EH (cell line): ENCODE data around the gene SCP2.
A peak's percentile ranks its signal among the peaks of the same experiment; 100 is the strongest.
"Not testable (repeated sequence)": the region's sequence is repeated elsewhere in the genome, so short reads cannot be mapped to it uniquely, and the experiment has no call there.

ENCODE experiments used
- DNase-seq: peaks from one replicate; pipeline ENCODE4 v3.0.0-alpha.2; 2015; ENCODE audit warnings: low read depth

Gene SCP2

DNA sequence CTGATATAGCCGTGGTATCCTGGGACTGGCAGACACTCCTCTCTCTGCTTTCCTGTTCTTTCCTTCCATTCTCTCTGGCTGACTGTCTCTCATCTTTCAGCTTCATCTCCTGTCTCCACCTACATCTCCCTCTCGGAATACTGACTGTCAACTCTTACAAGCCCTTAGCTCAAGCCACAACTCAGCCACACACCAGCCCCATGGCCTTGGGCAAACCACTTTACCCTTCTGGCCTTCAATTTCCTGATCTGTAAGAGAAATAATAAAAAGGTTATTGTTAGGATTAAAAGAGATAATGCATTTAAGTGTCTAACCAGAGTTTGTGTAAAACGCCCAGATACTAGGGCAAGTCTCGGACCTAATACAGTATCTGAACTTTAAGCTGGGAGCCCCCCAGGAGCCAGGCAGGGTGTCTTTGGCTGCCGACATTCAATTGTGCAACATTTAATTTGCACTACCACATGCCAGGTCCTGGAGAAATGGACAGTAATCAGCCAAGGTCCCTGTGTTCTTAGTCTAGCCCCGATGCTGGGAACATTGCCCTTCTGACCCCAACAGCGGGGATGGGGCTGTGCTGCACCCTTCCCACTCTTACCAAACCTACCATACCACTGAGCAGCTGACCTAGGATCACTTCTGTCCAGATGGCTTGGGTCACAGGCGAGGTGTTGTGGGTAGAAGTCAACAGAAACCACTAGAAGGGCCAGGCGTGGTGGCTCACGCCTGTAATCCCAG is 10.7 kb upstream of the SCP2 start:
- DNase-seq: no peak

GRCh38 chr1:52917156-52917555 is 9.9 kb upstream of the SCP2 start:
- DNase-seq: no peak

DNA sequence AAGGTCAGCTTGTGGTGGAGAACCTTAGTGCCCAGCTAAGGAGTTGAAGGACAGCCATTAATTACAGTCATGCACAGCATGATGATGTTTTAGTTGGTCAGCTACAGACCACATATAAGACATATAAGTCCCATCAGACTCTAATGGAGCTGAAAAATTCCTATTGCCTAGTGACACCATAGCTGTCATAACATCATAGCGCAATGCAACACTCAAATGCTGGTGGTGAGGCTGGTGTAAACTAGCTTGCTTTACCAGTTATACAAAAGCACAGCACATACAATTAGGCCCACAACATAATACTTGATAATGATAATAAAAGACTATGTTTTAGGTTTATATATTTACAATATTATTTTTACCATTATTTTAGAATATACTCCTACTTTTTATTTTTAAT is 9.5 kb upstream of the SCP2 start:
- no peak for DNase-seq

DNA sequence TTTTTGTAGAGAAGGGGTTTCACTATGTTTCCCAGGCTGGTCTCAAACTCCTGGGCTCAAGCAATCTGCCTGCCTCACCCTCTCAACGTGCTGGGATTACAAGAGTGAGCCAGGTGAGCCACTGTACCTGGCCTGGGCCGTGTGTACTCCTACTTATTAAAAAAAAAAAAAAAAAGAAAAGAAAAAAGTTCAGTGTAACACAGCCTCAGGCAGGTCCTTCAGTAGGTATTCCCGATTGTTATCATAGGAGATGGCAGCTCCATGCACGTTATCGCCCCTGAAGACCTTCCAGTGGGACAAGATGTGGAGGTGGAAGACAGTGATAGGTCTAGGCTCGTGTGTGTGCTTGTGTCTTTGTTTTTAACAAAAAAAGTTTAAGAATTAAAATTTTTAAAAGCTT is 8.9 kb upstream of the SCP2 start:
- no peak for DNase-seq

DNA sequence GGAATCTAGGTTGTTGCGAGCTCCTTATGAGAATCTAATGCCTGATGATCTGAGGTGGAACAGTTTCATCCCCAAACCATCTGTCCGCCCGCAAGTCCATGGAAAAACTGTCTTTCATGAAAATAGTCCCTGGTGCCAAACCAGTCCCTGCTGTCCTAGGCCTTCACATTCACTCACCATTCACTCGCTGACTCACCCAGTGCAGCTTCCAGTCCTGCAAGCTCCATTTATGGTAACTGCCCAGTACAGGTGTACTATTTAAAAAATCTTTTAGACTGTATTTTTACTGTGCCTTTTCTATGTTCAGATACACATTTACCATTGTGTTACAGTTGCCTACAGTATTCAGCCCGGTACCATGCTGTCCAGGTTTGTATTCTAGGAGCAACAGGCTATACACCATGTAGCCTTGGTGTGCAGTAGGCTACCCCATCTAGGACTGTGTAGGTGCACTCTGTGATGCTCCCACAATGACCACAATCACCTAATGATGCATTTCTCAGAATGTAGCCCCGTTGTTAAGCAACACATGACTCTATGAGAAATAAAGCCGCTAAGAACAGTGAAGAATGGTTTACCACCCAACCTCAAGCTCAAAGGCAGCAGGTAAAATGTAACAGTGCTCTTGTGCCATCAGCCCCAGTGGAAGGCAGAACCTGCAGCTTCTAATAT is 7.9 kb upstream of the SCP2 start:
- no peak for DNase-seq

DNA sequence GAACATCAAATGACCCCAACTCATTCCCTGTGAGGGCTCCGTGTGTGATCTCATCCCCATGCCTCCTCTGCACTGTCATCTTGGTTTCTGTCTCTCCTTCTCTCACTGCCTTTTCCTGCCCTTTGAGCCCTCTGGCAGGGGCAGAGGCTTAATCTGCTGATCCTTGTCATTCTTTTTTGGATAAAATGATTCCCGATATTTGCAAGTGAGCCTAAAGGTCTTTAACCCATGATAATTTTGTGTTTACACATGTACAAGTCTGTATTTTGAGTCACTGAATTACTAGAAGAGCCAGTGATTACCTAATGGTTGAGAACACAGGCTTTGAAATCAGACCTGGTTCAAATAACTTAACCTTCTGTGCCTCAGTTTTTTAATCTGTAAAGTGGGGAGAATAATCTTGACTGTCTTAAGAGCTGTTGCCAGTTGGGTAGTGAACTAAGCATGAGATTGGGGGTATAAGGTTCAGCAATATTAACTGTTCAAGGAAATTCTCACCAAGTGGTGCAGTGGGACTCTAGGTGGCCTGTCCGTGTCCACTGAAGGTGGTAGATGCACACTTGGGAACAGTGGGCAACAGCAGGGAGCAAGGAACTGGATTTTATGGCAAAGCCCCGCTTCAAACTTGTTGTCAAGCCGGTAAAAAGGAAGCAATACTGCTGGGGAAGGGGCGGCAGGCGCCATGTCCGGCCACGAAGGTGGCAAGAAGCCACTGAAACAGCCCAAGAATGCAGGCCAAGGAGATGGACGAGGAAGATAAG is 7.2 kb upstream of the SCP2 start:
- DNase-seq: no peak

GRCh38 chr1:52920791-52921291 is 6.2 kb upstream of the SCP2 start:
- peak; percentile 24 for DNase-seq

GRCh38 chr1:52925571-52926005 is 1.5 kb upstream of the SCP2 start:
- no peak for DNase-seq

- DNase-seq: no peak
Measured at GRCh38 chr1:52926864-52927211, 238 bp upstream of the SCP2 start.

DNA sequence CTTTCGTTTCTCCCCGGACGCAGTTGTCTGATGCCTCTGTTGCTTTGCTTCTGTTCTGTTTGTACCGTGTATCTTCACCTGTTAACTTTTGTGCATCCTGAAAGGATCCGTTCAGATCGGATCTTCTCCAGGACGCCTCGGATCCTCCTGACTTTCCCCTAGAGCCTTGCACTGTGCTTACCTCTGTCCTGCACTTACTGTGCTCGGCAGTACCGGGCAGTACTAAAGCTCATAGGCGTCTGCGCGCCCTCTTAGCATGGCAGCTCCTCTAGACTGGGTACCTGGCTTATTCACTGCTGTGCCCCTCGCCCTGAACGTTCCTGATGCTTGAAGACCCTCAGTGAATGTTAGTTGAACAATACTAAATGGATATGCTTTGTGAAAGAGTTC is 934 bp downstream of the SCP2 start:
- no peak for DNase-seq

GRCh38 chr1:52929019-52929418 is 1.9 kb downstream of the SCP2 start:
- no peak for DNase-seq

DNA sequence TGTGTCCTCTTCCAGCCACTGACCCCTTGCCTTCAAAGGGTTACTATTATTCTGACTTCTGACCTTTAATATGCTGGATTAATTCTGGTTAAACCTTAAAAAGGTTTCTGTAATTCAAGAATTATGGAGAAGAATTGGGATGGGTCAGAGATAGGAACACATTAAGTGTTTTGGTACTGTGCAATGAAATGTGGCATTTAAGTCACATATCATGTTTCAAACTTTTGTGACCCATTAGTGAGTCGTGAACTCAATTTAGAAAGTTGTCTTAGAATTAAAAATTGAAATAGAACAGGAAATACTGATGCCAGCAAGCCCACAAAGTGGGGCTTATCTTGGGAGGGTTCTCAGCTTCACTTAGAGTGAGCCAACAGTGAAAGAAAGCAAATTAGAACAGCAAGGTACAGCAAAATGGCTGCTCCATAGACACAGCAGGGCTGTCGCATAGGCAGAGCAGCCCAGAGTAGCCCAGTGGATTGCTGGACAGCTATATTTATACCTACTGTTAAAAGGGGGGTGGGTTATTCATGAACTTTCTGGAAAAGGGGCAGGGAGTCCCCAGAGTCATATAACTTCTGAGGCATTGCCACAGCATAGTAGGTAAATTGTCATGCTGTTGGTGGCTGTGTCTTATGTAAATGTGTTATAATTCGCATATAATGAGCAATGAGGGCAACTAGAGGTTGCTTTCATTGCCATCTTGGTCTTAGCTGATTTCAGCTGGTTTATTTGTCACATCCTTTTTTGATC is 10.5 kb downstream of the SCP2 start:
- peak; percentile 31 for DNase-seq

GRCh38 chr1:52938183-52938451 is 11.0 kb downstream of the SCP2 start:
- DNase-seq: no peak

- no peak for DNase-seq
Measured at GRCh38 chr1:52943876-52944416, 16.9 kb downstream of the SCP2 start.

- no peak for DNase-seq
Measured at GRCh38 chr1:52944566-52944965, 17.5 kb downstream of the SCP2 start.

- DNase-seq: no peak
Measured at GRCh38 chr1:52947490-52947889, 20.4 kb downstream of the SCP2 start.

DNA sequence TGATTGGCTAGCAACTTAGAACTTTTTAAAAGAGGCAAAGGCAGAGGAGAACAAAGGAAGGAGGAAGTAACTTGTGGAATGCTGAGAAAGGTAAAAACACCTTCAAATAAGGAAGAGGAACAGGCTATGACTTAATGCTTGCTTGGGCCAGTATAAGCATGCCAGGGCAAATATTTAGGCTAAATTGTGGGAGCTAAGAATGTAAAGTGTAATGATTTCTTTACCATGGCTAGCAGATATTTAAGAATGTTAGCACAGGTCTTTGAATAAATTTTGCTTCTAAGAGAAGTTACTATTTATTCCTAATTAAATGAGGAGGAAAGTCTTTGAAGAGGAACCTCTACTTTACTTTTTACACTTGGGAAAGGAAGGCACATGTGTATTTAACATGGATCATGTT is 22.5 kb downstream of the SCP2 start:
- not testable (repeated sequence) for DNase-seq

DNA sequence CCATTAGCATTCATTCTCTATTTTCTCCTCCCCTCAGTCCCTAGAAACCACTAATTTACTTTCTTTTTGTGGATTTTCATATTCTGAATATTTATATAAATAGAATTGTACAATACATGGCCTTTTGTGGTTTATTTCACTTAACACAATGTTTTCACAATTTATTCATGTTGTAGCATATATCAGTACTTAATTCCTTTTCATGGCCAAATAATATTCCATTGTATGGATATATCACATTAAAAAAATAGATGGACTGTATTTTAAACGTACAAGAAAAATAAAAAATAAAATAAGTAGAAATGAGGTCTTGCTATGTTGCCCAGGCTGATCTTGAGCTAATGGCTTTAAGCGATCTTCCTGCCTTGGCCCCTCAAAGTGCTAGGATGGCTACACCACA is 25.0 kb downstream of the SCP2 start:
- no peak for DNase-seq

DNA sequence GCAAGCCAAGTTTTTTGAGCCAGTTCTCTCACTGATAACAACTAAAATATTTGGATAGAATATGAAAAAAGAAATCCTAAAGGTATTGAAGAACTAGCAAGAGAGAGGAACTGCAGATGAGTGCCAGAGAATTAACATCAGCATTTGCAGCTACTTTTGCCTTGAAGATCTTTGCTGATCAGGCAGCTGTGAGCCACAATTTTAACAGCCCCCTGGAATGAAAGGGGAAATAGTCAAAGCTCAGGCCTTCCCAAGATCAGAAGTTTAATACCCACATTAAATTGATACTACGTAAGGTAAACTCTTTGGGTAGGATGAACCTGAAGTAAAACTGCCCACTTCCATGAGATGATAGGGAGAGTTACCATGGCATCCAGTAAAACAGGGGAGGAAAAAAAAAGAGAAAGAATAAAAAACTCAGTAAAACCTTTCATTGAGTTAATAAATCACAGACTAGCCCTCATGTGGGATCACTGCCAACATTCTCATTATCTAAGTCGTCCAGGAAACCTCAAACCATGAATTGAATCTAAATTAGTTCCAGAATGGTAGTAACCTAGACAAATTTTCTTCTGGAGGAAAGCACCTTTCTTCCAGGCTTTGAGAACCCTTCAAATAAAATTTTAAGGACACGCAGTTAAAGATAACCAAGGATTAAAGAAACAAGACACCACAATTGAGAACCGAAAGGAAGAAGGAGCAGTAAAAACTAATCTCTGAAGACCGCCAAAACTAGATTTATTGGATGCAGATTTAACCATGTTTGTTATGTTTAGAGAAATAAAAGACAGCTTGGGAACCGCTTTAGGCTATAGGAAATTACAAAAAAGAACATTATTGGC is 28.3 kb downstream of the SCP2 start:
- peak; percentile 90 for DNase-seq

GRCh38 chr1:52963101-52963500 is 36.0 kb downstream of the SCP2 start:
- no peak for DNase-seq

DNA sequence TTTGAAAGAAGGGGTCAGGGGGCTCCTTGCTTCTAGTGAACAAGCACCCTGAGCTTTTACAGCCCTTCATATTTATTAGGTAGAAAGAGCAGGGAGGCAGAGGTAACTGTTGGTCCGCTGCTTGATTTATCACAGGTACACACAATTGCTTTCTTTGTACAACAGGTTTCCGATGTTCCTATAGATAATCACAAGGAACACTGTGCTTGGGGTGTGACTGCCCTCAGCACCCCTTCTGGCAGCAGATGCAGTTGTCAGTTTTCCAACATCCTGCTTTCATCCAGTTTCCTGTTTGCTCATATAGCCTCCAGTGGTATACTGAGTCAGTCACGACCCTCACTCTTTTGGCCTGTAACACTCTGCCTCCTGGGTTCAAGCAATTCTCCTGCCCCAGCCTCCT is 40.6 kb downstream of the SCP2 start:
- peak; percentile 14 for DNase-seq
